HFFc6 (cell line): Measurements from ENCODE around the gene NADK. TPM values are rescaled to one million over a fixed set of nuclear protein-coding genes. Genes with fewer than 3 reads are reported as not detected.
"Not testable (repeated sequence)": the region's sequence is repeated elsewhere in the genome, so short reads cannot be mapped to it uniquely, and the experiment has no call there.

Experiments
- DNase-seq: peaks from one replicate; pipeline ENCODE4 v3.0.0-alpha.2; 2018
- H3K27ac Mint-ChIP-seq: 2 replicates; pipeline ENCODE4 v1.8.0; 2020; ENCODE audit warnings: mild to moderate bottlenecking, mixed read lengths
- H3K27me3 Mint-ChIP-seq: 2 replicates; pipeline ENCODE4 v1.8.0; 2021; ENCODE audit warnings: mild to moderate bottlenecking, moderate library complexity, mixed read lengths; ENCODE audit not compliant: insufficient read depth
- H3K36me3 Mint-ChIP-seq: 2 replicates; pipeline ENCODE4 v1.8.0; 2021; ENCODE audit warnings: low read depth, mixed read lengths
- H3K4me1 Mint-ChIP-seq: 2 replicates; pipeline ENCODE4 v1.8.0; 2020; ENCODE audit warnings: low read depth, mixed read lengths
- H3K4me3 Mint-ChIP-seq: 2 replicates; pipeline ENCODE4 v1.8.0; 2020; ENCODE audit warnings: mild to moderate bottlenecking, moderate library complexity, mixed read lengths
- H3K9me3 Mint-ChIP-seq: 2 replicates; pipeline ENCODE4 v1.8.0; 2020; ENCODE audit warnings: mild to moderate bottlenecking, mixed read lengths
- total RNA-seq, 6 experiments: library from RNA; stranded (reverse); fragmentation: NEBNext Ultra II Directional; extraction: Animal tissue kit (Norgen Biotek cat#: 25700); gene quantifications; 2 replicates in 1 of 6; 3 replicates in 5 of 6; pipeline ENCODE4 v1.2.3, GENCODE V29; 2021
- TF ChIP-seq, protein P1 (sequence below): fragments of 200-600 bp; sonication (generic); IDR thresholded peaks from 2 replicates; pipeline ENCODE4 v1.5.0; 2021; ENCODE audit warnings: antibody characterized with exemption, mild to moderate bottlenecking

Gene NADK
- total RNA-seq, 6 experiments from 2014 or later = 50.3 to 68.8 (median 54.8) TPM

DNA sequence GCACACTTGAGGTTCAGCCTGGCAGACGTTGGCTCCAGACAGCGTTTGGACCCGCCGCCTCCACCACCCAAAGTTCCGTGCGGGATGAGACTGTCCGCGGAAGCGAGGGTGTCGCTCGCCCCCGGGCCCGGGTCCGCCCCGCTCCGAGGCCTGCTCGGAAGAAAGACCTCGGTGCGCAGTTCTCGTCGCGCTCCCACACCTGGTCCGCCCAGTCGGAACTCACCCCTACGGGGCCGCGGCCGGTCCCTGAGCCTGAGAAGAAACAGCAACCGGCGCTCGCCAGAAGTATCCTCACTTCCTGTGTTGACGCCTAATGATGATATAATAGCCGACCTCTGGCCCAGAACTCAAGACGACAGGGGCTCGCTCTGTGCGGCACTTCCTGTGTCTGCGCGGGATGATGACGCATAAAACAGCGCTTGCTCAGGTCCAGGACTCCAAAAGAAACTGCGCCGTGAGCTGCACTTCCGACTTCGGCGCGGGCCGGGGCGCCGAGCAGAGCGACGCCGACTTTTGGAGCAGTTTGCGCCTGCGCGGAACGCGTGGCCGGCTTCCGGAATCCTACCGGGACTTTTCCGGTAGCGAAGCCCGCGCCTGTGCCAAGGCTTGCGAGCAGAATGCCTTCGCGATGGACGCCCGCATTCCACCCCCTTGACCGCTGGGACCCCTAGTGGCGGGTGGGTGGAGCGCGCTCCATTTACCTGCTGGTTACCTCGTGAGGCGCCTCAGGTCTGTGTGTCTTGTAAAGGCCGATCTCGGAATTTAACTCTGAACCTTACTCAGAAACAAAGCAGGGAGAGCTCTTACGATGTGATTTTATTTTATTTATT lies 54.0 kb downstream of the NADK start, which contains the start of gene CDK11A:
CDK11A (minus strand) TSS at position 323 of the 830 bp plus-strand sequence. CDS start 1,539 bp downstream, outside the sequence.
- TF ChIP-seq, protein P1, sequence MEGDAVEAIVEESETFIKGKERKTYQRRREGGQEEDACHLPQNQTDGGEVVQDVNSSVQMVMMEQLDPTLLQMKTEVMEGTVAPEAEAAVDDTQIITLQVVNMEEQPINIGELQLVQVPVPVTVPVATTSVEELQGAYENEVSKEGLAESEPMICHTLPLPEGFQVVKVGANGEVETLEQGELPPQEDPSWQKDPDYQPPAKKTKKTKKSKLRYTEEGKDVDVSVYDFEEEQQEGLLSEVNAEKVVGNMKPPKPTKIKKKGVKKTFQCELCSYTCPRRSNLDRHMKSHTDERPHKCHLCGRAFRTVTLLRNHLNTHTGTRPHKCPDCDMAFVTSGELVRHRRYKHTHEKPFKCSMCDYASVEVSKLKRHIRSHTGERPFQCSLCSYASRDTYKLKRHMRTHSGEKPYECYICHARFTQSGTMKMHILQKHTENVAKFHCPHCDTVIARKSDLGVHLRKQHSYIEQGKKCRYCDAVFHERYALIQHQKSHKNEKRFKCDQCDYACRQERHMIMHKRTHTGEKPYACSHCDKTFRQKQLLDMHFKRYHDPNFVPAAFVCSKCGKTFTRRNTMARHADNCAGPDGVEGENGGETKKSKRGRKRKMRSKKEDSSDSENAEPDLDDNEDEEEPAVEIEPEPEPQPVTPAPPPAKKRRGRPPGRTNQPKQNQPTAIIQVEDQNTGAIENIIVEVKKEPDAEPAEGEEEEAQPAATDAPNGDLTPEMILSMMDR = peak; percentile 69
- not testable (repeated sequence) for H3K27me3 Mint-ChIP-seq, H3K36me3 Mint-ChIP-seq, H3K9me3 Mint-ChIP-seq
- peak within 1 kb of the TSS; percentile 93 for H3K27ac Mint-ChIP-seq
- DNase-seq = peak; percentile 99
- peaks cover 14% of the 10 kb centered on the region for H3K4me1 Mint-ChIP-seq
- H3K4me3 Mint-ChIP-seq = peak within 1 kb of the TSS; percentile 92

- no peak for DNase-seq
- Mint-ChIP-seq H3K4me3 (no peak overlapping the region), H3K36me3 (peaks cover 14% of the 10 kb centered on the region; the same call in 1 of the 2 replicates)
These were observed 57.1 kb downstream of the NADK start for GRCh38 chr1:1721201-1721600.

DNA sequence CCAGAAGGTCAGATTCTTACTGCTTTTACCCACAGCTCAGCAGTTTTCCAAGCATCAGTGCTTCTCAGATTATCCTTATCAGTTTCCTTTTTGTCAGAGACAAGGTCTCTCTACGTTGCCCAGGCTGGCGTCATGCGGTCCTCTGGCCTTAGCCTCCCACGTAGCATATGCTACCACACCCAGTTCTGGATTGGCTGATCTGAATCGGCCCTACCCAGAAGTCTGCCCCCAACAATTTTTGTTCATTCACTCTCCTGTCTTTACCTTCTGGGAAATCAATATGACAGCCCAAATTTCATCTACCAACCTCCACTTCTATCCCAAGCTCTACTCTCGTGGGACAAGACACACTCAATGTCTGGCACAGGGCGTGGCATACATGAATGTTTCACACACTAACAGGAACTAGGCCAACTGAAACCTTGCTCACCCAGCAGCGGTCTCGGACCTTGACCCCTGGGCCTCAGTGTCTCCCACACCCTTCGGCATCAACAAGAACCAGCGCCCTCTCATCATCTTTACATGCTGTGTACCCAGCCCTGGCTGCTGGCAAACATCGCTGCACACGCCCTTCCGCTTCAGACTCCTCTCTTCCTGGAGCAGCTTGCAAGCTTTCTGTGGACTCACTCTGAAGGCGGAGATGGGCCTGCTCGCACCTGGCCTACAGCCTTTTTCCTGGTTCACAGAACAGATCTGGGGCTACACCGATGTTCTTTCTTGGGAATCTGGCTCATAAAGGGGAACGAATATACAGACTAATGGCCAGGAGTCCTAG lies 63.0 kb downstream of the NADK start:
- H3K4me1 Mint-ChIP-seq, H3K9me3 Mint-ChIP-seq, H3K27me3 Mint-ChIP-seq, H3K4me3 Mint-ChIP-seq, DNase-seq, H3K27ac Mint-ChIP-seq: not testable (repeated sequence)
- peaks cover 27% of the 10 kb centered on the region; the same call in 1 of the 2 replicates for H3K36me3 Mint-ChIP-seq

More at GRCh38 chr1:1721201-1721600, 57.1 kb downstream of the NADK start:
- TF ChIP-seq, protein P1 = no peak
- Mint-ChIP-seq H3K27me3 (no peaks in the 10 kb centered on the region), H3K27ac (no peak overlapping the region), H3K9me3 (no peaks in the 10 kb centered on the region), H3K4me1 (no peaks in the 10 kb centered on the region)

DNA sequence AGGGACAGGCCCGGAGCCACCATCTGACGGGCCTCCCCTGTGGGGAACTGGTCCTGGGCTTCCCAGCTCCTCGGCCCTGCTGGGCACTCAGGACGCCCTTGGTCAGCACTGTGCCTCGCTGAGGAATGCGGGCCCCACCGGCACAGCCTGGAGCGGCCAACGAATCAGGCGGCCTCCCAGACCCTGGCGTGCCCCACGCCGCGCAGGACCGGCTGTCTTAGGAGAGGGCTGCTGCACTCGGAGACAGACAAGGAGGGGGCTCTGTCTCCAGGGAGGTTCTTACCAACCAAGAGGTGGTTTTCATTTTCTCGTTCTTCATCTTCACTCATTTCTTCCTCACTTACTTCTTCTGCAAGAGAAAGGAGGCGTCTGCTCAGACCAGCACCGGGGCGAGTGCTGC lies 70.4 kb downstream of the NADK start:
- not testable (repeated sequence) for H3K4me1 Mint-ChIP-seq, H3K27me3 Mint-ChIP-seq, H3K27ac Mint-ChIP-seq, DNase-seq, H3K36me3 Mint-ChIP-seq, H3K9me3 Mint-ChIP-seq, H3K4me3 Mint-ChIP-seq

GRCh38 chr1:1707241-1707640 lies 71.0 kb downstream of the NADK start:
- not testable (repeated sequence) for H3K36me3 Mint-ChIP-seq, H3K4me1 Mint-ChIP-seq, DNase-seq, H3K9me3 Mint-ChIP-seq, H3K27me3 Mint-ChIP-seq, H3K4me3 Mint-ChIP-seq, H3K27ac Mint-ChIP-seq

DNA sequence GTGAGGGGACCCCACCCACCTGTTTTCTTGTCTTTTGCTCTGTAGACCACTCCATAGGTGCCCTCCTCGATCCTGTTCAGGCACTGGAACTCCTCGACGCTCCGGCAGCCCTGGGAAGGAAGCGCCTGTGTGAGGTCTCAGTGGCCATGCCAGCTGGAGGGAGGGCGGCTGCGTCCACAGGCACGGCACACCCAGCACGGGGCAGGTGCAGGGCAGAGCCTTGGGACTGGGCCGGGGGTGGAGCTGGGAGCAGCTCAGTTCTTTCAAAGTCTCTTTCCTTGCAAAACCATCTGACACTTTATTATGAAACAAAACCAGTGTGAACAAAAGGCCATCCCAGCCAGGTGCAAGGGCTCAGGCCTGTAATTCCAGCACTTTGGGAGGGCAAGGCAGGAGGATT lies 72.6 kb downstream of the NADK start:
- H3K27me3 Mint-ChIP-seq, H3K4me1 Mint-ChIP-seq, DNase-seq, H3K4me3 Mint-ChIP-seq, H3K27ac Mint-ChIP-seq, H3K9me3 Mint-ChIP-seq, H3K36me3 Mint-ChIP-seq: not testable (repeated sequence)

DNA sequence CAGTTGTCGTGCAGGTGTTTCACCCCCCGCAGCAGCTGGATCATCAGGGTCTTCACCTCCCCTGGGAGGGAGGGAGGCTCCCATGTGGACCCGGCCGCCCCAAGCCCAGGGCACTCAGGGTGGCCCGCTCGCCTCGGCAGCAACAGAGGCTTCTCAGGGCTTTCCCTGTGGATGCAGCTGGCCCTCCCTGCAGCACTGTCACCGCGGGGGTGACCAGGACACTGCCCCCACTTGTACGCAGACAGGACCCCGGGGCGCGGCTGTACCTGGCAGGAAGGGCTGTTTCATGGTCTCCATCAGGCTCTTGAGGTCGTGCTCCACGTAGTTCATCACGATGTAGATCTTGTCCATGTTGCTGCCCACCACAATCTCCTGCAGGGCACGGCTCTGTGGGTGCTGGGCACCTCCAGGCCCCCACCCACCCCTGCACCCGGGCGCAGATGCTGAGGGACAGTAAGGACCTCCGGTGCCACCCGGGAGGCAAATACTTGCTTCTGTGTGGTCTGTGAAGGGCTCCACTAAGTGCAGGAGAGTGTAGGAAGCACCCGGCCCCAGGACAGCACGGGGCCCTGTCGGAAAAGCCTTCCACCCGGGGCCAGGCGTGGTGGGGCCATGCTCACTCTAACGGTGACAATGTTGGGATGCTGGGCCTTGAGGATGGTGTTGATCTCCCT lies 73.8 kb downstream of the NADK start:
- H3K36me3 Mint-ChIP-seq, H3K27ac Mint-ChIP-seq, DNase-seq, H3K4me3 Mint-ChIP-seq, H3K4me1 Mint-ChIP-seq, H3K9me3 Mint-ChIP-seq, H3K27me3 Mint-ChIP-seq: not testable (repeated sequence)
